ENCODE data around the gene BUD31. TPM values are rescaled to one million over a fixed set of nuclear protein-coding genes. Genes with fewer than 3 reads are reported as not detected.
A peak's percentile ranks its signal among the peaks of the same experiment; 100 is the strongest.
"Not testable (repeated sequence)": the region's sequence is repeated elsewhere in the genome, so short reads cannot be mapped to it uniquely, and the experiment has no call there.

BUD31 gene
- total and polyA plus RNA-seq, 10 of the 15 experiments (the other 5 are each of a cell fraction or from before 2014, with no cell fraction given): 74.2 to 317 (median 130) TPM

GRCh38 chr7:99415513-99416127, 6.9 kb downstream of the BUD31 start:
- H3K4me2 ChIP-seq (ENCODE audit: control insufficient read depth, insufficient read depth); intact Hi-C loops (cut with micrococcal nuclease; ENCODE audit: unreplicated experiment); in situ Hi-C loops (cut with MboI); BruUV-seq (replicated peaks); H2AFZ ChIP-seq (ENCODE audit: control insufficient read depth, low read depth, low read length); H3K9ac ChIP-seq (ENCODE audit: control insufficient read depth, insufficient read depth, low read length); H3K27ac ChIP-seq (ENCODE audit: control insufficient read depth, insufficient read depth); H3K27me3 ChIP-seq (replicated peaks in 1 of 2; ENCODE audit: control insufficient read depth in 2 of 2, insufficient read depth in 2 of 2, low read length in 1 of 2); FAIRE-seq; H3K4me3 ChIP-seq; H3K4me1 ChIP-seq (ENCODE audit: control insufficient read depth, insufficient read depth, low read length); H4K20me1 ChIP-seq (ENCODE audit: control insufficient read depth, insufficient read depth); H3K79me2 ChIP-seq (ENCODE audit: control insufficient read depth, insufficient read depth, low read length); H3K9me3 ChIP-seq (replicated peaks; ENCODE audit: control insufficient read depth, insufficient read depth, low read length); DNase-seq (ENCODE audit: low read depth, low spot score): not testable (repeated sequence)
- ATAC-seq: peak; percentile 33; the same call in 1 of the 3 replicates
- TF ChIP-seq, protein P1, sequence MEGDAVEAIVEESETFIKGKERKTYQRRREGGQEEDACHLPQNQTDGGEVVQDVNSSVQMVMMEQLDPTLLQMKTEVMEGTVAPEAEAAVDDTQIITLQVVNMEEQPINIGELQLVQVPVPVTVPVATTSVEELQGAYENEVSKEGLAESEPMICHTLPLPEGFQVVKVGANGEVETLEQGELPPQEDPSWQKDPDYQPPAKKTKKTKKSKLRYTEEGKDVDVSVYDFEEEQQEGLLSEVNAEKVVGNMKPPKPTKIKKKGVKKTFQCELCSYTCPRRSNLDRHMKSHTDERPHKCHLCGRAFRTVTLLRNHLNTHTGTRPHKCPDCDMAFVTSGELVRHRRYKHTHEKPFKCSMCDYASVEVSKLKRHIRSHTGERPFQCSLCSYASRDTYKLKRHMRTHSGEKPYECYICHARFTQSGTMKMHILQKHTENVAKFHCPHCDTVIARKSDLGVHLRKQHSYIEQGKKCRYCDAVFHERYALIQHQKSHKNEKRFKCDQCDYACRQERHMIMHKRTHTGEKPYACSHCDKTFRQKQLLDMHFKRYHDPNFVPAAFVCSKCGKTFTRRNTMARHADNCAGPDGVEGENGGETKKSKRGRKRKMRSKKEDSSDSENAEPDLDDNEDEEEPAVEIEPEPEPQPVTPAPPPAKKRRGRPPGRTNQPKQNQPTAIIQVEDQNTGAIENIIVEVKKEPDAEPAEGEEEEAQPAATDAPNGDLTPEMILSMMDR (IDR thresholded peaks at IDR 0.05 in 2 of 3, conservative IDR thresholded peaks at IDR 0.05 in 1 of 3; ENCODE audit: control insufficient read depth in 2 of 3, extremely low read depth in 1 of 3, insufficient read depth in 1 of 3, low read depth in 3 of 3, low read length in 3 of 3): peak; percentile 34 to 68 (median 41)
- TF ChIP-seq RAD21 (IDR thresholded peaks at IDR 0.05; ENCODE audit: insufficient read depth, low read depth, low read length) (peak; percentile 51), ZBTB33 (IDR thresholded peaks at IDR 0.05) (peak; percentile 97)
- POLR2A ChIA-PET: interaction anchor here (0.5 to 0.9 kb wide), 2 partner anchors 23 to 638 kb away, joined by 3 to 9 read pairs; partner anchors contain the start of genes CPSF4 and PTCD1
- RAD21 ChIA-PET (ENCODE audit: unreplicated experiment): interaction anchor here (1.0 to 1.2 kb wide), 2 partner anchors 50 to 54 kb away, joined by 3 read pairs; no protein-coding TSS in a partner anchor
- H3K36me3 ChIP-seq (ENCODE audit: control insufficient read depth in 2 of 2, insufficient read depth in 2 of 2, low read length in 1 of 2): peaks cover 29 to 32% of the 10 kb centered on the region in 2 experiments
- whole genome bisulfite sequencing (ENCODE audit: insufficient coverage, insufficient replicate concordance, low lambda C conversion rate, missing lambda C conversion rate): 66% methylated on average over 17 of the region's 17 CpGs
- CTCF ChIA-PET: interaction anchor here (0.6 to 1.6 kb wide), 5 partner anchors 49 to 170 kb away, joined by 3 to 4 read pairs (median 3); no protein-coding TSS in a partner anchor
- SMC1A ChIA-PET (ENCODE audit: uncharacterized antibody, unreplicated experiment): interaction anchor here (1.1 to 1.4 kb wide), 2 partner anchors 8 to 54 kb away, joined by 3 read pairs; no protein-coding TSS in a partner anchor
